ENCODE data around the gene FGF3.

FGF3 gene

GRCh38 chr11:69803022-69803421, 16.2 kb downstream of the FGF3 start:
- DNase-seq = no peak

GRCh38 chr11:69802590-69802989, 16.6 kb downstream of the FGF3 start:
- no peak for DNase-seq

GRCh38 chr11:69801513-69802335, 17.5 kb downstream of the FGF3 start:
- DNase-seq = peak; percentile 29

GRCh38 chr11:69800278-69800677, 18.9 kb downstream of the FGF3 start:
- DNase-seq = no peak

- no peak for DNase-seq
These were observed 19.6 kb downstream of the FGF3 start for GRCh38 chr11:69799582-69799981.

GRCh38 chr11:69799097-69799496, 20.1 kb downstream of the FGF3 start:
- DNase-seq = no peak

GRCh38 chr11:69797737-69798528, 21.3 kb downstream of the FGF3 start:
- DNase-seq = no peak

- no peak for DNase-seq
These were observed 22.1 kb downstream of the FGF3 start for GRCh38 chr11:69797156-69797555.

GRCh38 chr11:69796063-69796462, 23.2 kb downstream of the FGF3 start:
- no peak for DNase-seq

- DNase-seq = no peak
These were observed 27.7 kb downstream of the FGF3 start for GRCh38 chr11:69791276-69792180.

GRCh38 chr11:69788956-69789355, 30.3 kb downstream of the FGF3 start:
- DNase-seq = no peak

GRCh38 chr11:69787906-69788305, 31.3 kb downstream of the FGF3 start:
- DNase-seq = no peak

GRCh38 chr11:69787457-69787856, 31.8 kb downstream of the FGF3 start:
- no peak for DNase-seq

- no peak for DNase-seq
These were observed 38.0 kb downstream of the FGF3 start for GRCh38 chr11:69781241-69781640.

GRCh38 chr11:69778373-69778772, 40.8 kb downstream of the FGF3 start:
- no peak for DNase-seq

- DNase-seq = no peak
These were observed 44.0 kb downstream of the FGF3 start, which contains the start of gene FGF4 for GRCh38 chr11:69775163-69775755. Gene FGF4 (minus strand): TSS chr11:69775341. CDS start chr11:69775084, 257 bp downstream.

- no peak for DNase-seq
These were observed 44.7 kb downstream of the FGF3 start for GRCh38 chr11:69774354-69775162.

- DNase-seq = no peak
These were observed 45.4 kb downstream of the FGF3 start for GRCh38 chr11:69773626-69774353.

- no peak for DNase-seq
These were observed 47.8 kb downstream of the FGF3 start for GRCh38 chr11:69771466-69771865.

GRCh38 chr11:69770540-69770939, 48.7 kb downstream of the FGF3 start:
- no peak for DNase-seq

- DNase-seq = no peak
These were observed 53.7 kb downstream of the FGF3 start for GRCh38 chr11:69765498-69765995.
